HG03280 (cell line): ENCODE results near the gene CTDSPL.

Experiments used
- ATAC-seq: cut with Tn5 transposase; IDR thresholded peaks from one replicate; pipeline ENCODE4 v1.9.1; 2021; ENCODE audit warnings: mild to moderate bottlenecking, moderate library complexity; ENCODE audit not compliant: unreplicated experiment

The CTDSPL gene

DNA sequence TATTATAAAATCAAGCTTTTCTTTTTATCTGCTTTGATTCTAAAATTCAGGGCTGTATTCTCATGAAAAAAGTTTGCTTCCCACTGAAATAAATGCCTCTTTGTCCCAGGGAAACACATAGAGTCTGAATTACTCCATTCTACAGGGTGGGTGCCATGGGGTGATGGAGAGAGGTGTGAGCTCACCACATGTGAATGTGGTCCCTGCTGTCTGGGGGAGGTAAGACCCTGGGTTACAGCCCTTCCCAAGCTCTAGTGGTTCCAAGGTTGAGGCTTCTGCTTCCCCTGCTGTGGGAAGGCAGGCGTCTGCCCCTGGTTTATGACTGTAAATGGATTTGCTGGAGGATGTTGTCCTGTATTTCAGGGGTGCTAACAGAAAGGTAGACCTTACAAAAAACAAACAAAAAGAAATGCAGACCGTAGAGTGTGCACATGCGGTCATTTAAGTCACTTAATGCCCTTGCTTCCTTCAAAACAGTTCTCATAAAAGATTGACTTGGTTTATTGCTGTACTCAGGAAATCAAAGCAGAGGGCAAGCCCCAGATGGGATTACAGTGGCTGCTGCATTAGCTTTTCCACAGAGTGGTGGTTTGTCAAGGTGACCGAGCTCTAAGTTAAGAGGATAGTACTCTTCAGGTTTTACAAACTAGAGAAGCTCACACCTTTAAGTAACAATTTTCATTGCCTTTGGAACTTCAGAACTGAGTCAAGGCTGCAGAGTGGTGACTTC is 49.2 kb downstream of the CTDSPL start:
- no peak for ATAC-seq

DNA sequence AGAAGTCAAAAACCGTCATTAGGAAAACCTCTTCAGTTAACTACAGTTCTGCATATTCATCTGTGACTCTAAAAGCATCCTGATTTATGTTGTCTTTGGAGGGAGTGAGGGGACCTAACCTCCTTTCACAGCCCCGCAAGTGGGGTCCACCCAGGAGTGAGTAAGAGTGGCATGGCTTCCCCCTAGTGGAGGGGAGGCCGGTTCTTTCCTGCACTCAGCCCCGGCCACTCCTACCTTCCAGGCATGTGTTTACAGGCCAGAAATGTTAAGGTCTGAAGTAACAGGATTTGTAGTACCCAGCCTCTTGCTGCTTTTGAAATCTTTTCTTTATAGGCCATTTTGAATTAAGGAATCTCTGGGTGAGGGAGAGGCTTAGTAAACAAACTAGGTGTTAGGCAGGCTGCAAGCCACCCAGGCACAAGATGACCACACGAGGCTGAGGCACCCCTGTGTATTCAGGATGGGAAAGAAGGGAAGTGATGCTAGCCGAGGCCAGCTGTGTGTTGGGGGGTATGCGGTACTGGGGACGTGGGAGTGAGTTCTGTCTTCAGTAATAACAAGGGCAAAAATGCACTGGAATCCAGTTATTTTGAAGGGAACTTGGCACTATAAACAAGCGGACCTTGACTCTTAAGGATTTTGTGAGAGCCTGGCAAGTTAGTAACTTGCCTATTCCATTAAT is 50.5 kb downstream of the CTDSPL start:
- ATAC-seq, result no peak

DNA sequence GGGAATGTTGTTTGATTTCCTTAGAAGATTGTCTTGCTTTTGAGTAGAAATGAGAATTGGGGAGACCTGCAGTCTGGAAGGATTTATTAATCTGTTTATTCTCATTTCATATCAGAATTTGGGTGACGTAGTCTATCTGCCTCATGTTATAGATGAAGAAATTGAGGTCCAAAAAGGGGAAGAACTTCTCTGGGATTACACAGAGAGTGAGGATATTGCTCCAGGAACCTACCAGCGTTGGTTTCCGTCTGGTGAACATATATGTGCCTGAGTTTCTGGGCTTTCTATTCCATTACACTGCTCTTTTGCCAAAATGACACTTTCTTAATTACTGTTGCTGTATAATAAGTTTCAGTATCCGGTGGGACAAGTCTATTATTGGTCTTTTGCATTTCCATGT is 51.8 kb downstream of the CTDSPL start:
- ATAC-seq, result no peak

DNA sequence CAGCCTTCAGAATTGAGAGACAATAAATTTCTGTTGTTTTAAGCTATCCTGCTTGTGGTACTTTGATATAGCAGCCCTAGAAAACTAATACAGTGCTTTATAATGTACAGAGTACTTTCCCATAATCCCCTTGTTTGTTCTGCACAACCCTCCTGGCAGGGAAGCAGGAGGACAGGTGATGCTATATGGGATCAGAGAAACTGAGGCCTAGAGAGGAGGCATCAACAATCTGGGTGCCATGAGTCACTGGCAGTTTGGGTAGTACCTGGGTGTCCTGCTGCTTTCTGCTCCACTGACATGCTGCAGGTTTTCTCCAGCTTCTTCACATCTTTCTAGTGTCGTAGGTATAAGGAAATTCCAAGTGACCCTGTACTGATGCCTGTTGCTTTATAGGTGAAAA is 55.0 kb downstream of the CTDSPL start:
- ATAC-seq, result no peak

DNA sequence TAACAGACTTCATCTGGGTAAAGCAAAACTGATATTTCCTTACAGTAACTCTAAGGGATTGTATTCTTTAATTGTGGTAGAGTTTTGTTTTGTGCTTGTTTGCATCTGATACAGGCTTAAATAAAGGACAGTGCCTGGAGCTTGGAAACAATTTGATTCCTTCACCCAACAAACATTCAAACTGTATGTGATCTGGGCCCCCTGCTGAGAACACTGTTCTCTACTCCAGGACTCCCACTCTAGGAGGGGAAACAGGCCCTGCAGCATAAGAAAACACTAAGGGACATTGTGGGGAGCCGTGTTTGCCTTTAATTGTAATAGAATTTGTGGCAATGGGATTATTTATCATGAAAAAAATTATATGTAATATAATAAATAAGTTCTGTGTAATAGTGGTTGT is 56.9 kb downstream of the CTDSPL start:
- no peak for ATAC-seq

DNA sequence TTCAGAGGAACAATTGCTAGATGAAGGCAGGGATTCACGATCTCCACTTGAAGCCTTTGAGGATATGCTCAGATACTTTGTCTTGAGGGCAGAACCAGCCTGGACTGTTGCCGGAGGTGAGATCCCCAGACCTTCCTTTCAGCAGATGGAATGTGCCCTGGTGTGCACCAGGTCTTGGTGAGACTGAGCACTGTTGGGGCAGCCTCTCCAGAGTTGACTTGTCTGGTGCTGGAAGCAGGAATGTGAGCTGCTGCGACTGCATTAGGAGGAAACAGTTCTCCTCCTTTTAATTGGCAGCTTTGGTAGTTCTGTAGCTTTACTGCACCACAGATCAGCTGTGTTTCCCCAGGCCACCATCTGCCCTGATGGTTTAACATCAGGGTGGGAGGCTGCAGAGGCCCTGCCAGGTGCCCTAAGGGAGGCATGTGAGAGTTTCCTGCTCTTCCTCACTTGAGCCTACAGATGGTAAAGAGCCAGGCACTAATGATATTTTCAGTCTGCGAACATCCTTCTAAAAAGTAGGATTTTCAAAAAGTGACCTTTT is 58.5 kb downstream of the CTDSPL start:
- ATAC-seq, result no peak

DNA sequence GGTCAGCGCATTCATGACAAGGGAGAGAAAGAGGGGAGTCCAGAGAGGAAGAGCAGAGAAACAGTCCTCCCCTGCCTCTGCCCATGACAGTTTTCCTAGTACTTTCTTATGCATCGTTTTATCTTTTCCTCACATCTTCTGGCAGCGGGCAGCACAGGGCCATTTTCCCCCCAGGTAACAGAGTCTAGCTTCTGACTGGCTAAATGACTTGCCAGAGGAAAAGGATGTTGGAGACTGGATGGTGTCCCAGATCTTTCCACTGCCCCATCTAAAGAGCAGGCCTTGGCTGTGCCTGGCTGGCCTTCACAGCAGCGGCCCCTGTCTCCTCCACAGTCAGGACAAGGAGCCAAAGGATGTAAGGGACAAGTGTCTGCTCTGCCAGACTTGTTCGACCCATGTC is 59.3 kb downstream of the CTDSPL start:
- no peak for ATAC-seq

DNA sequence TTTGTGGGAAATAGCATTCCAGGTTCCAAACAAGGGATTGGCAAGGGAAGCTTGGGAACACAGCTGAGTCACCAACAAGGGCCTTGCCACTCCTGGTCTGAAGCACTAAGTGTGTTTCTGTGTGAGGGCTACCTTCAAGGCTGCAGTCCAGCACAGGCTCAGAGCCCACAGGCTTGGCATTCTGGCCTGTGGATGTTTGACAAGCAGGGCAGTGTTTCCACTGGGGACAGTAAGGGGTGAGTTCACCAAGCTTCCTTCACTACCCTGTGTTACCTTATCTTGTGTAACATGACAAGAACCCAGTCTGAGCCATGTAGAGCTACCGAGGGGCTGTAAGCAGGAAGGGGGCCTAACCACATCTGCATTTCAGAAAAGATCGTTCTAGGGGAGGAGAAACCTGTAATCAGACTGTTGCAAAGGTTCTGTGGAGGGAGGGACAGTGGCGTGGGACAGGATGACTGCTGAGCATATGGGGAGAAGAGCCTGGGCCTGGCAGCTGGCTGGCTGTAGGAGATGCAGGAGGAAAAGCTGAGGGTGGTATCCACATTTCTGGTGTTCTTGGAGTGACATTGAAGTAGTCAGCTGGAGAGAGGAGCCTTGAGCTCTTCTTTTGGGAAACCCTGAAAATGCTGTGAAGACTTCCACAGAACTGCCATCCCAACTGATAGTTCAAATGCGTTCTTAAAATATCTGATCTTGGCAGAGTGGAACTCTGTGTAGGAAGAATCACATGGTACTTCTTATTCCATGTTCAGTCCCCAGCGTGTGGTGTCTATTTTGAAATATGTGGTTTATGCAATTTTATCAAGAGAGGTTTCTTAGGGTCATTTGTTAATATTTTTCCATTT is 61.3 kb downstream of the CTDSPL start:
- ATAC-seq, result no peak

DNA sequence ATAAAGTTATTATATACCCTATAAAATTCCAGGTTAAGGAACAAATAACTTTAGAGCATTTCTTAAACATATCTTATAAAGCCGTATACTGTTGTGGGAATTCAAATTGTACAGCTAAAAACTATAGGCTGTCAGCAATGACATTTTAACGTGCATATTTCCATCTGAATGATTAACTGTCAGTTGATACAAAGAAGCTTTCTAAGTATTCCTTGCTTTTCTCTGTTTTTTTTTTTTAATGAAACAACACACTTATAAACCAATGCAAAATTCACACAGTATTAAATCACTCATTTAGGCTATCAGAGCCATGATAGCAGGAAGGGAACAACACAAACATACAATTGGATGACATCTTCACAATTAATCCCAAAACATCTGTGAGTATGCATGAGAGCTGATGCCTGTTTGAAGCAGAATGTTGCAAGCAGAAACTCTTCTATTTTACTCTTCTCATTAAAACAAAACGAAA is 61.9 kb downstream of the CTDSPL start:
- ATAC-seq, result no peak

DNA sequence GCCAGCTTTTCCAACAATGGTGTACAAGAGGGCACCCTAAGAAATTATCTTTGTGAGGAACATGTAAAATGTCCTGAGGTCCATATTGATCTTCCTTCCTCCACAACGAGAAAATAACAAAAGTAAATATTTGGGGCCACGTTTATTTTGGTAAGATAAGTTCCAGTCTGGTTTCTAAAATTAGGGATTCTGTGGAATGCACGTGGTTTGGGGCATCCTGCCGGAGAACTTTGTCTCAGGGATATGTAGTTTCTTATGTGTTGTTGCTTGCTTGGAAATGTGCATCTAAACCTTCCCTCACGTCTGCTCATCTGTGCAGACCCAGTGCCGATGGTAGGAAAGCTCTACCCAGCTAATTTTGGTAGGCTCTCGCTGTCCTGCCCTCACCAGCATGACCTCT is 62.8 kb downstream of the CTDSPL start:
- ATAC-seq, result no peak

DNA sequence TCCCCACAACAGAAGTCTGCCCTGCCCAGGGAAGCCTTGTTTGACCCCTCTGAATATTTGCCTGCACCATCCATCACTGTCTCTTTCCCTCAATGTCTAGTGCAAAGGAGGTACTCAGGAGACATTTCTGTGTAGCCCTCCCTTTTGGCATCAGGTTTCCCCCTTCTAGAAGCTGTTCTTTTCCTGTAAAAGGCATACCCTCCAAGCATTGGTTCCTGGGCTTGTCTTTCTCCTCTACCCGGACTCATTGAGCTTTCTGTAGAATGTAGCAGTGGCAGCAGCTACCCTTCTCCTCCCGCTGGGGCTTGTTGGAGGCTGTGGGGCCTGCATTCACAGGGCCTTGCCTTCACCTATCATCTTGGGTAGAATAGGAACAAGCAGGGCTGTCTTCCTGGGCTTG is 63.5 kb downstream of the CTDSPL start:
- ATAC-seq, result no peak

DNA sequence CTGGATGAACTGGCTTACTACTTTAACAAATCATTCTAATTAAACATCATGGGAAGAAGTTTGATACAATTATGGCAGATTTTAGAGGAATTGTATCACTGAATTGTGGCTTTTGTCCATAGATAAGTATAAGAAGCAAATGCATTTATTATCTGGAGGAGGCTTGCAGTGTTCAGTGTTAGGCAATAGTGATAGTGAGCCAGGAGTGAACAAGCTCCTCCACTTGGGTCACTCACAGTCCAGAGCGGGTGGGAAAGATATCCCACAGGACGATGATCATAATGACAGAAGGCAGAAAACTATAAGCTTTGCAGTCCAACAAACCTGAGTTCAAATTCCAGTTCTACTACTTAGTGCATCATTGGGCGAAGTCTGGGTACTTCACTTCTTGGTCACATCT is 64.9 kb downstream of the CTDSPL start:
- no peak for ATAC-seq

DNA sequence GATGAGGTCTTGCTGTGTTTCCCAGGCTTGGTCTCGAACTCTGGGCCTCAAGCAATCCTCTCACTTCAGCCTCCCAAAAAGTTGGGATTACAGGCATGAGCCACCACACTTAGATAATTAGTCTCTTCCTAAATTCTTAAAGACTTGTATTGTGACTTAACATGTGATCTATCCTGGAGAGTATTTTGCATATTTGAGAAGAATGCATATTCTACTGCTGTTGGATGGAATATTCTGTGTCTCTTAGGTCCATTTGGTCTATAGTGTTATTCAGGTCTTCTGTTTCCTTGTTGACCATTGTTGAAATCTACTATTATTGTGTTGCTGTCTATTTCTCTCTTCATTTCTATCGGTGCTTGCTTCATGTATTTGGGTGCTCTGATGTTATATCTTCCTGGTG is 68.8 kb downstream of the CTDSPL start:
- ATAC-seq, result no peak

DNA sequence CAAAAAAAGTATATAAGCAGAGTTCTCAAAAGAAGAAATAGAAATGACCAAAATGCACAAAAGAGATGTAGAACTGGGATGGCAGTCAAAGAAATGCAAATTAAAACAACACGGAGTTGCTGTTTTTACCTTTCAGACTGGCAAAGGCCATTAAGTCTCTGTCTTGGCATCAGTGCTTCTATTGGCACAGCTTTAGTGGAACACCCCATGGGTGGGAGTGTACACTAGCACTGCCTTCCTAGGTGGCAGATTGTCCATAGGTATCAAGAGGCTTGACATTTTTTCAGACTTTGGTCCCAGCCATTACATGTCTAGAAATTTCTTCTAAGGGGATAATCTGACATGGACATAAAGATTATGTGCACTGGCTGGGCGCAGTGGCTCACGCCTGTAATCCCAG is 70.8 kb downstream of the CTDSPL start:
- ATAC-seq, result no peak

DNA sequence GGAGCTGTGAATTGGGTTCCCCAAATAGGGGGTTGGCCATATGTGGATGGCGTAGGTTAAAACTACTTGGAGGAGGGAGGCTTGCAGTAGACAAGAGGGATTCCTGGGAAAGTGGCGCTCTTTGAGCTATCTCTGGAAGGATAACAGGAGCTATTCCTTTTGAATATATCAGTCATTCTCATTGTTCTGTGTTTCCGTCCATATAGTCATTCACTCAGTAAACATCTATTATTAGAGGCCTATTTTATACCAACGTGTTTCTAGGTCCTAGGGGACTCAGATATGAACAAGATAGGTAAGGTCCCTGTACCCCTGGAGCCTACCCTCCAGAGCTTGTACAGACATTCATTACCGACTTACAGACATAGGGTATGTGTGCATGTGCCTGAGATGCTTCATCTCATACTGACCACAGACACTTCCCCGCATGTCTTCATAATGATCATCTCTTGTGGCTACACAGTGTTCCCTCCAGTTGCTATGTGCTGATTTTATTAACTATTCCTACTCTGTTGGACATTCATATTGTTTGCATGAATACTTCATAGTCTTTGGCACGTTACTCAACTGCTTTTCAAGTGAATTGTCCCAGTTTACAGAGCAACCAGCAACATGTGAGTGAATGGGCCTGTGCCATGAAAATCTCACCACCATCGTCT is 73.1 kb downstream of the CTDSPL start:
- ATAC-seq, result no peak

DNA sequence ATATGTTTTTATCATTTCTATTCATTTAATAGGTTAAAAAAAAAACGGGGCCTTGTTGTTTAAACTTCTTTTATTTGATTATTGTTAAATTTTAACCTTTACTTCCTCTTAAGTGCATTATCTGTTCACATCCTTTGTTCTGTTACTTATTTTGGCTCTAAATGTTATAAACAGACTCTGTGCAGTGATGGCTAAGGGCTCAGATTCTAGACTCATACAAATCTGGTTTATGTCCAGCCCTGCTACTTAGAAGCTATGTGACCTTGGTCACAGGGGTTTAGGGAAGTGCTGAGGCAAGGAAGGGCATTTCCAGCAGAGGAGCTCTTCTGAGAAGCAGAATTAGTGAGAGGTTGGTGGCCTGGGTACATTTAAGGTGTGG is 73.6 kb downstream of the CTDSPL start:
- ATAC-seq, result no peak

DNA sequence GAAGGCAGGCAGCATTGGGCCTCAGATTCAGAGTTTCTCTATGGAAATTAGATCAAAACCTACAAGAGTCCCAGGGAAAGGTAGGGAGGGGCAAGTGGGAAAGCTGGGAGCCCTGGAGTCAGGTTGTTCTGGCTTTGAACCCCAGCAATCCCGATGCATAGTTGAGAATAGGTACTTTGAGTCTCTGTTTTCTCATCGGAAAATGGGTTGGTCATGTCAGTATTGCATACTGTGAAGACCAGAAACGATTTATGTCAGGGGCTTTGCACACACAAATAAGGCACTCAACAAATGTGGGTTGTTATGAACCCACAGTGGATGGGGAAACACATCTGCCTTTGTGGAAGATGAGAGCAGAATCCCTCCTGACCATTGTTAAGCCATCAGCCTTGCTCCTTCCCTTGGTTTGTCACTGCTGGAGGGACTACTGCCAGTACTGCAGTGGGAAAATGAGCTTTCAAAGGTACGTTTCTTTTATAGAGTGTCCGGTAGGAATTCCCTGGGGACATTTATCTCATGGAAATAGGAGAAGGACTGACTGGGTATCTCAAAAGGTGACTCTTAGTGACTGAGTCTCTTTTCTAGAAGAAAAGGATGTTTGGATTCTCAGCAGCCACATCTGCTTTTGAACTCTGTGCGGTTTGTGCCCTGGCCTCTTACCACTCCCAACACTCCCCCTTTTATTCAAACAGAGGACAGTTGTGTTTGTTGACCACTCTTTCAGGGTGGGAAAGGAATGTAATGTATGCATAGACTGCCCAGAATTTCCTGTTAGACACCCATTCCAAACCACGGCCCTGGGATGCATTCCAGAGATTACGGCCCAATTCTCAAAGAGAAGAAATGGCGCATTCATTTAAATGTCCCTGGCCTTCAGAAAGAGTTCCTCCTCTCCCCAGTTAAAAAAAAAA is 74.3 kb downstream of the CTDSPL start:
- no peak for ATAC-seq

DNA sequence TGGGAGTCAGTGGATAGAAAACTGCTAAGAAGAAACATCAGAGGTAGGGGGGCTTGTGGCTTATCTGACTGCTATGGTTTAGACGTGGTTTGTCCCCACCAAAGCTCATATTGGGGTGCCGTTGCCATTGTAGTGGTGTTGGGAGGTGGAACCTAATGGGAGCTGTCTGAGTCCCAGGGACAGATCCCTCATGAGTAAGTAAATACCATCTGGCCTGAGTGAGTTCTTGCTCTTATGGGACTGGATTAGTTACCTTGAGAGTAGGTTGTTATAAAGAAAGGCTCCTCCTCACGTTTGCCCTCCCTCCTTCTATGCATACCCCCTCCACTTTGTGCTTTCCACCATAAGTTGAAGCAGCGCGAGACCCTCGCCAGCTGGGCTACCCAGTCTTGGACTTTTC is 75.5 kb downstream of the CTDSPL start:
- no peak for ATAC-seq

DNA sequence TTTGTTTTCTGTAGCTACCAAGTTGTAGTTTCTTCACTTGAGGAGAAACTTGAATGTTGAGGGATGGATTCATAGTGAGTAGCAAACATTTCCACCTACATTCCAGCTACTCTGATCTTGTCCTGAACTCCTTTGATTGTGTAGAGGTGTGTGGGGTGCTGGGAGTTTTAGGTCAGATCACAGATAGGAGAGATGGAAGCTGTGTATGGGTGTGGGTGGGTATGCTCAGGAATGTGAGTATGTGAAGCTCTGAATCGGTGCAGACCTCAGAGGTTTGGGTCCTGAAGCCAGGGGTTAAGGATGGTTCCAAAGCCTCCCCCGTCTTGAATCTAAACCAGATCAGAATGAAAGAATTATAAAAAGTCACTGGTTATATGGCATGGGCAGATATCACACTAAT is 76.3 kb downstream of the CTDSPL start:
- no peak for ATAC-seq
